ENCODE results near the gene HES2.
"Not testable (repeated sequence)": the region's sequence is repeated elsewhere in the genome, so short reads cannot be mapped to it uniquely, and the experiment has no call there.

The HES2 gene

DNA sequence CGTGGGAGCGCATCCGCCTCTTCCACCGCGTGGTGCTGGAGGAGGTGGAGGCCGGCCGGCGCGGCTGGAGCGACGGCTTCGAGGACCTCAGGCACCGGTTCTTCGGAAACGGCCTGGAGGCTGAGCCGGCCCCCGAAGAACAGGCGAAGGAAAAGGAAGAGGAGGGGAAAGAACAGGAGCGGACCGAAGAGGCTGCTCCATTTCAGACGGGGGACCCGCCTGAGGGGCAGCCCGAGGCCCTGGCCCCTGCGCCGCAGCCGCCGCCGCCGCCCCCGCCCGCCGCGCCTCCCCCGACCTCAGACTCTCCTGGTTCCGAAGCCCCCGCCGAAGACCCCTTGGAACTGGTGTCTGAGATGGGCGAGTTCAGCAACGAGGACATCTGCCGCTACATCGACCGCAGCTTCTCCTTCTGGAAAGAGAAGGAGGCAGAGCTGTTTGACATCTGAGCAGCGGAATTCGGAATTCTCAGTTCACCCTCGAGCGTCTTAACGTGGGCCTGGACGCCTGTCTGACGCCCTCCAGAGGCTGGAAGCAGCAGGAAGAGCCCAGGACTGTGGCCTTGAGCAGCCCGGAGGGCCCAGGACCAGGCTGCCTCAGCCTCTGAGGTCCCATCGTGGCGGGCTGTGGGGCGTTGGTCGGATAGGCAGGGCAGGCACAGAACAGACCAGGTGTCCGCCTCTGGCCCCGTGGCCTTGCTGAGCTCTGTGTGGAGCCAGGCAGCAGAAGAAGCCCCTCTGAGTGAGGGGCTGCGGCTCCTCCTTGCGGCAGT lies 36.2 kb upstream of the HES2 start:
- H4K8ac ChIP-seq (ENCODE audit: low read depth, low read length); H3K27me3 ChIP-seq (ENCODE audit: insufficient read depth, low read length, poor library complexity); H3K4ac ChIP-seq (ENCODE audit: low read depth, low read length); H3K56ac ChIP-seq (ENCODE audit: low read length); H3K27ac ChIP-seq (ENCODE audit: low read depth, low read length); H3K36me3 ChIP-seq (ENCODE audit: control insufficient read depth, insufficient read depth, low read length); H3K4me2 ChIP-seq (ENCODE audit: low read length); H3K9ac ChIP-seq (ENCODE audit: low read length); DNase-seq; H2BK120ac ChIP-seq (ENCODE audit: low read depth, low read length); H3K23ac ChIP-seq (ENCODE audit: low read length); H3K4me1 ChIP-seq (ENCODE audit: control insufficient read depth, low read depth, low read length); H3K79me1 ChIP-seq (ENCODE audit: low read length); H3K79me2 ChIP-seq (ENCODE audit: control insufficient read depth, insufficient read depth, low read length); H2BK5ac ChIP-seq (ENCODE audit: low read length); H3K4me3 ChIP-seq (ENCODE audit: low read length); H2AK5ac ChIP-seq (ENCODE audit: low read length); H4K5ac ChIP-seq (ENCODE audit: low read length); H2BK15ac ChIP-seq (replicated peaks; ENCODE audit: low read depth); H3K18ac ChIP-seq (ENCODE audit: low read length): not testable (repeated sequence)
- WGBS (ENCODE audit: extremely low coverage, insufficient coverage, low lambda C conversion rate): no CpG with 5 or more reads among the region's 58 CpGs

DNA sequence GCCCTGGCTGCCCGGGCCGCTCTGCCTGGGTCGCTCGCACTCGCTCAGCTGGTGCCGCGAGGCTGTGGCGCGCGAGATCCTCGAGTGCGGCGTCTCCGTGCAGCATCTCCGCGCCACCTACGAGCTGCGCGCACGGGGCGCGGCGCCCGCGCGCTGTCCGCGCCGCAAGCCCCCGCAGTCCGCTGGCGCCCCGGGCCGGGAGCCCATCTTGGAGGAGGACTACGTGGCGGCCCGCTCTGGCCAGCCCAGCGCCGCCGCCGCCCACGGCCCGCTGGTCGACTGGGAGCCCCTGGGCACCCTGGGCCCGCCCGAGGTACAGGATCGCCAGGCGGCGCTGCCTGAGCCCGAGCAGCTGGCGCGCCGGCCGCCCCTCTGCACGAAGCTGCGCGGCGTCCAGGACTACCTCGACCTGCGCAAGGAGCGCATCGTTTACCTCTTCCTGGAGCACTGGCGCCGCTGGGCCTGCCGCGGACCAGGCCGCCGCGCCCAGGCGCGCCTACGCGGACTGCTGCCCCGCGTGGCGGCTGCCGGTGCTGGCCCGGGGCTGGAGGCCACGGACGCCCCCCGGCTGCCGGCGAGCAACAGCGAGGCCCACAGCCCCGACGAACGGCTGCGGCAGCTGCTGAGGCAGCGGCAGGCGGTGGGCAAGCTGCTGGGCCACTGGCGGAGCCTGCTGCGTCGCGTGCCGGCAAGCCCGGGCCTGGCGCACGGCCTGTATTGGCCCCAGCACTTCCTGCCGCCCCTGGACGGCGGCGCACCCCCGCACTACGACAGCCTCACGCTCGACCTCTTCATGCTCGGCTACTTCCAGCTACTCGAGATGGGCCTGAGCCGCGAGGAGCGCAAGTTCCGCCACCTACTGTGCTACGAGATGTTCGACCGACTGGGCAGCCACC lies 35.4 kb upstream of the HES2 start:
- Histone ChIP-seq H3K36me3 (ENCODE audit: control insufficient read depth, insufficient read depth, low read length) (no peaks in the 10 kb centered on the region), H3K79me1 (ENCODE audit: low read length) (no peaks in the 10 kb centered on the region), H4K8ac (ENCODE audit: low read depth, low read length) (no peak overlapping the region), H2AK5ac (ENCODE audit: low read length) (no peak overlapping the region), H3K27ac (ENCODE audit: low read depth, low read length) (no peak overlapping the region), H3K4ac (ENCODE audit: low read depth, low read length) (no peak overlapping the region), H2BK5ac (ENCODE audit: low read length) (no peak overlapping the region), H3K4me1 (ENCODE audit: control insufficient read depth, low read depth, low read length) (no peaks in the 10 kb centered on the region), H3K9ac (ENCODE audit: low read length) (peak overlapping the region; percentile 34), H3K18ac (ENCODE audit: low read length) (no peak overlapping the region), H3K56ac (ENCODE audit: low read length) (peak overlapping the region; percentile 74), H3K27me3 (ENCODE audit: insufficient read depth, low read length, poor library complexity) (no peaks in the 10 kb centered on the region), H2BK15ac (replicated peaks; ENCODE audit: low read depth) (no peak overlapping the region), H3K23ac (ENCODE audit: low read length) (no peak overlapping the region), H4K5ac (ENCODE audit: low read length) (no peak overlapping the region), H3K4me3 (ENCODE audit: low read length) (no peak overlapping the region), H3K4me2 (ENCODE audit: low read length) (no peak overlapping the region), H2BK120ac (ENCODE audit: low read depth, low read length) (no peak overlapping the region), H3K79me2 (ENCODE audit: control insufficient read depth, insufficient read depth, low read length) (no peaks in the 10 kb centered on the region)
- DNase-seq: peak; percentile 70
- no CpG with 5 or more reads among the region's 115 CpGs for WGBS (ENCODE audit: extremely low coverage, insufficient coverage, low lambda C conversion rate)

DNA sequence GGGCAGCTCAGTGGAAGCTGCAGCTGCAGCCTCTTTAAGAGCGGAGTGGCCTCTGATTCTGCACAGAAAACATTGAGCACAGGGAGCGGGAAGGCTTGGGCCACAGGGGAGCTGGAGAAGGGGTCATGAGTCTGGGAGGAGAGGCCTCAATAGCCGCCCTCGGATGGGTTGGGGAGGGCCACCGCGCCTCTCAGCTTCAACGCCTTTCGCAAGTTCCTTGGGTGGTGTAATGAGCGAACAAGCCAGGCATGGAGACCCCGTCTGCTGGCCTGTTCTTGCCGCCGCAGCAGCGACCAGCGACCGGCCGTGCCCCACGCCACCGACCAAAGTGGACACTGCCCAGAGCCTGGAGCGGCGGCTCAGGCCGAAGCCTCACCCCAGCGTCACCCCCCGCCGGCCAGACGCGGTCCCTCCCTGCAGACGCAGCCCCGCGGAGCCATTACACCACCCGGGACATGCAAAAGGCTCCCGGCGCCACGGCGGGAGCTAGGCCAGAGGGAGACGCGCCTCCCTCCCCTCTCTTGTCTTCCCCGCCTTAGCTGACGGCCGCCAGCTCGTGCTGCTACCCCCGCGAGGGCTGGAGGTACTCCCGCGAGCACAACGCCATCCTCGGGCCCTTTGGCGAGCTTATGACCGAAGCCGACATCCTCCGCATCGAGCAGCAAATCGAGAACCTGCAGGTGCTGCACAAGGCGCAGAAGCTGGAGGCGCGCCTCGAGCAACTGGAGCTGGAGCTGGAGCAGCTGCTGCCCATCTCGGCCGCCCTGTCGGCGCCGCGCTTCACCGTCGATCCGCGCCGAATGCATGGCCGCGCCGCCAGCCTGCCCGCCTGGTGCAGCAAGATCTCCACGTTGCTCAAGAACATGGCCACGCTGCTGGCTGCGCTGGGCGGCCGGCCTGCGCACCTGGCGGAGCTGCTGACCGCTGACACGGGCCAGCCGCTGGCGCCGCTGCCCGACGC lies 34.5 kb upstream of the HES2 start:
- H3K27ac ChIP-seq (ENCODE audit: low read depth, low read length); H2AK5ac ChIP-seq (ENCODE audit: low read length); H3K79me1 ChIP-seq (ENCODE audit: low read length); H3K4me1 ChIP-seq (ENCODE audit: control insufficient read depth, low read depth, low read length); H4K8ac ChIP-seq (ENCODE audit: low read depth, low read length); H3K9ac ChIP-seq (ENCODE audit: low read length); H3K4me2 ChIP-seq (ENCODE audit: low read length); H3K79me2 ChIP-seq (ENCODE audit: control insufficient read depth, insufficient read depth, low read length); H2BK15ac ChIP-seq (replicated peaks; ENCODE audit: low read depth); H3K23ac ChIP-seq (ENCODE audit: low read length); DNase-seq; H3K4ac ChIP-seq (ENCODE audit: low read depth, low read length); H3K27me3 ChIP-seq (ENCODE audit: insufficient read depth, low read length, poor library complexity); H3K56ac ChIP-seq (ENCODE audit: low read length); H4K5ac ChIP-seq (ENCODE audit: low read length); H3K36me3 ChIP-seq (ENCODE audit: control insufficient read depth, insufficient read depth, low read length); H2BK120ac ChIP-seq (ENCODE audit: low read depth, low read length); H2BK5ac ChIP-seq (ENCODE audit: low read length); H3K18ac ChIP-seq (ENCODE audit: low read length); H3K4me3 ChIP-seq (ENCODE audit: low read length): not testable (repeated sequence)
- WGBS (ENCODE audit: extremely low coverage, insufficient coverage, low lambda C conversion rate): no CpG with 5 or more reads among the region's 85 CpGs

DNA sequence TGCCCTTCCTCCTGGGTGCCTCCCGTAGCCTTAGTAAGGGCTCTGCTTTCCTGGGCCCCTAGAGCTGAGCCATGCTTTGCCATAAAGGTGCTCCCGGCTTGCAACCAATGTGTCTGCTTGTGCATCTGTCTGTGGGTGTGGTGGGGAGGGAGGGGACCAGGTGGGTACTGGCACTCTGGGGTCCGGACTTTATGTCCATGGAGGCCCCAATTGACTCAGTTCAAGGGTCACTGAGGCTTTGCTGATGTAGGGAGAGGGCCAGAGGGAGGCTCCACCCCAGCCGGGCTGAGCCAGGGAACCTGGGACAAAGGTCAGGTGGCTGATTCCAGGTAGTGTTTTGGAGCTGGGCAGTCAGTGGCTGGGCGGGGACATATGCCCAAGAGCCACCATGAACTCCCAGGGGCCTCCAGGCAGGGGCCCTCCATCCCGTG lies 31.2 kb upstream of the HES2 start:
- Histone ChIP-seq H4K8ac (ENCODE audit: low read depth, low read length) (no peak overlapping the region), H3K18ac (ENCODE audit: low read length) (no peak overlapping the region), H3K27ac (ENCODE audit: low read depth, low read length) (no peak overlapping the region), H2BK15ac (replicated peaks; ENCODE audit: low read depth) (no peak overlapping the region), H2AK5ac (ENCODE audit: low read length) (no peak overlapping the region), H3K9ac (ENCODE audit: low read length) (no peak overlapping the region), H3K27me3 (ENCODE audit: insufficient read depth, low read length, poor library complexity) (no peaks in the 10 kb centered on the region), H3K4me2 (ENCODE audit: low read length) (no peak overlapping the region), H3K4ac (ENCODE audit: low read depth, low read length) (no peak overlapping the region), H3K23ac (ENCODE audit: low read length) (no peak overlapping the region), H2BK120ac (ENCODE audit: low read depth, low read length) (no peak overlapping the region), H3K56ac (ENCODE audit: low read length) (no peak overlapping the region), H3K4me3 (ENCODE audit: low read length) (no peak overlapping the region), H3K36me3 (ENCODE audit: control insufficient read depth, insufficient read depth, low read length) (no peaks in the 10 kb centered on the region), H3K79me2 (ENCODE audit: control insufficient read depth, insufficient read depth, low read length) (no peaks in the 10 kb centered on the region), H4K5ac (ENCODE audit: low read length) (no peak overlapping the region), H3K4me1 (ENCODE audit: control insufficient read depth, low read depth, low read length) (no peaks in the 10 kb centered on the region), H2BK5ac (ENCODE audit: low read length) (no peak overlapping the region), H3K79me1 (ENCODE audit: low read length) (no peaks in the 10 kb centered on the region)
- no peak for DNase-seq
- WGBS (ENCODE audit: extremely low coverage, insufficient coverage, low lambda C conversion rate): no CpG with 5 or more reads among the region's 6 CpGs

DNA sequence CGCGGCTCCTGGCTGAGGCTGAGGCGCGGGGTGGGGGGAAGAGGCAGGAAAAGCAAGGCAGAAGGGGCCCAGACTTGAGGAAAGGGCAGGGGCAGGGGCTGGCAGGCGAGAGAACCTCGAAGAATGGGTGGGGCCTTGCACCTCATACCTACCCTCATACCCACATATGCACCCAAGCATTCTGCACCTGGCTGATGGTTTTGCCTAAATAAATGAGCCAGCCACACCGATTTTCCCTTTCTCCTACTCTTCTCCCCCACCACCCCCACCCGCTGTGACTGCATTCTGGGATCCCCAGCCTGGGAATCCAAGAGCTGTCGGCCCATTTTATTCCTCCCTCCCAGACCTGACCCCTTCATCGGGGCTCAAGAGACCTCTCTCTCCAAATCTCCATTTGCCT lies 30.8 kb upstream of the HES2 start:
- H3K4ac ChIP-seq (ENCODE audit: low read depth, low read length); H3K36me3 ChIP-seq (ENCODE audit: control insufficient read depth, insufficient read depth, low read length); H2BK120ac ChIP-seq (ENCODE audit: low read depth, low read length); H3K56ac ChIP-seq (ENCODE audit: low read length); H2AK5ac ChIP-seq (ENCODE audit: low read length); H3K18ac ChIP-seq (ENCODE audit: low read length); H2BK15ac ChIP-seq (replicated peaks; ENCODE audit: low read depth); H3K4me1 ChIP-seq (ENCODE audit: control insufficient read depth, low read depth, low read length); H3K27ac ChIP-seq (ENCODE audit: low read depth, low read length); H4K8ac ChIP-seq (ENCODE audit: low read depth, low read length); H3K23ac ChIP-seq (ENCODE audit: low read length); H3K9ac ChIP-seq (ENCODE audit: low read length); H2BK5ac ChIP-seq (ENCODE audit: low read length); H4K5ac ChIP-seq (ENCODE audit: low read length); DNase-seq; H3K79me2 ChIP-seq (ENCODE audit: control insufficient read depth, insufficient read depth, low read length); H3K4me2 ChIP-seq (ENCODE audit: low read length); H3K79me1 ChIP-seq (ENCODE audit: low read length); H3K27me3 ChIP-seq (ENCODE audit: insufficient read depth, low read length, poor library complexity); H3K4me3 ChIP-seq (ENCODE audit: low read length): not testable (repeated sequence)
- WGBS (ENCODE audit: extremely low coverage, insufficient coverage, low lambda C conversion rate): no CpG with 5 or more reads among the region's 10 CpGs

All from mesendoderm (in vitro differentiated cells).